NB4 (cell line): Measurements from ENCODE around the gene IFNL4.

Experiments used
- DNase-seq: peaks from one replicate; pipeline ENCODE4 v3.0.0; 2010; ENCODE audit warnings: low read depth
- H3K4me3 ChIP-seq: one replicate; pipeline ENCODE4 v1.5.1; 2011; ENCODE audit warnings: mild to moderate bottlenecking, low read depth, low read length, moderate library complexity
- CTCF ChIP-seq: IDR thresholded peaks from one replicate; pipeline ENCODE4 v1.5.1; 2012; ENCODE audit warnings: low read depth, low read length
- MAX ChIP-seq: IDR thresholded peaks from 2 replicates; pipeline ENCODE4 v1.6.1; 2011; ENCODE audit warnings: low read depth, low read length
- MYC ChIP-seq: IDR thresholded peaks from 2 replicates; pipeline ENCODE4 v1.6.1; 2011; ENCODE audit warnings: low read depth, low read length
- POLR2A ChIP-seq: IDR thresholded peaks from 2 replicates; pipeline ENCODE4 v1.6.1; 2011; ENCODE audit warnings: mild to moderate bottlenecking; ENCODE audit not compliant: insufficient read length; ENCODE audit errors: extremely low read depth

Gene IFNL4

GRCh38 chr19:39265321-39265916 is 16.8 kb upstream of the IFNL4 start:
- no peak for DNase-seq
- no peak for TF ChIP-seq POLR2A
- TF ChIP-seq MAX = no peak
- TF ChIP-seq MYC = no peak
- TF ChIP-seq CTCF = no peak
- H3K4me3 ChIP-seq = no peak overlapping the region

GRCh38 chr19:39264306-39265290 is 15.9 kb upstream of the IFNL4 start:
- H3K4me3 ChIP-seq = no peak overlapping the region
- TF ChIP-seq CTCF (no peak), MAX (no peak), POLR2A (no peak), MYC (no peak)
- DNase-seq = no peak

- no peak for TF ChIP-seq POLR2A
- no peak for TF ChIP-seq MYC
- no peak for TF ChIP-seq MAX
- TF ChIP-seq CTCF = no peak
- H3K4me3 ChIP-seq = no peak overlapping the region
- DNase-seq = no peak
These were observed 15.3 kb upstream of the IFNL4 start for GRCh38 chr19:39263912-39264305.

GRCh38 chr19:39262496-39262895 is 13.8 kb upstream of the IFNL4 start:
- TF ChIP-seq MAX (no peak), POLR2A (no peak), MYC (no peak), CTCF (no peak)
- DNase-seq = no peak
- H3K4me3 ChIP-seq = no peak overlapping the region

GRCh38 chr19:39261704-39262103 is 13.0 kb upstream of the IFNL4 start:
- no peak for TF ChIP-seq MYC
- no peak for TF ChIP-seq CTCF
- TF ChIP-seq POLR2A = no peak
- no peak for TF ChIP-seq MAX
- H3K4me3 ChIP-seq = no peak overlapping the region
- DNase-seq = no peak
